ENCODE data around the gene TP53BP2. TPM values are rescaled to one million over a fixed set of nuclear protein-coding genes. Genes with fewer than 3 reads are reported as not detected.

TP53BP2 gene
- total RNA-seq, 1 experiment from 2014 or later = 22.3 TPM

GRCh38 chr1:223765719-223766340 lies 79.9 kb downstream of the TP53BP2 start:
- no peak for DNase-seq
- no peak overlapping the region for H3K4me3 ChIP-seq
- no peaks in the 10 kb centered on the region for H3K27me3 ChIP-seq
- H3K9me3 ChIP-seq = no peaks in the 10 kb centered on the region
- H3K36me3 ChIP-seq = peaks cover 85% of the 10 kb centered on the region

GRCh38 chr1:223765036-223765718 lies 80.6 kb downstream of the TP53BP2 start:
- no peaks in the 10 kb centered on the region for H3K9me3 ChIP-seq
- no peak overlapping the region for H3K4me3 ChIP-seq
- no peaks in the 10 kb centered on the region for H3K27me3 ChIP-seq
- H3K36me3 ChIP-seq = peaks cover 85% of the 10 kb centered on the region
- DNase-seq = no peak

DNA sequence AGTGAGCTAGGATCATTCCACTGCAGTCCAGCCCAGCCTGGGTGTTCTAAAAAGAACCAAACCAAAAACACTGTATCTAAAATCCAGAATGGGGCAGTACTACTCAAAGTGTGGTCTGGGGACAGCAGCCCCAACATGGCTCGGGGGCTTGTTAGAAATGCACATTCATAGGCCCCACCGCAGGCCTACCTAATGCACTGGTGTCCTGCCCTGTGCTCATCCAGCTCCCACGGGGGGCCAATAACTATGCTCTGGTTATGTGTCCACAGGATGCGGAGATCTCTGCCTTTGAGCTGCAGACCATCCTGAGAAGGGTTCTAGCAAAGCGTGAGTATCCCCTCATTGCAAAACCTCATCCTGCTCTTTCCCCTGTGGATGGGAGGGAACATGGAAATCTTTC lies 81.9 kb downstream of the TP53BP2 start:
- no peak for DNase-seq
- Histone ChIP-seq H3K9me3 (no peaks in the 10 kb centered on the region), H3K4me3 (no peak overlapping the region), H3K27me3 (no peaks in the 10 kb centered on the region), H3K36me3 (peaks cover 85% of the 10 kb centered on the region)

- no peaks in the 10 kb centered on the region for H3K9me3 ChIP-seq
- DNase-seq = no peak
- H3K36me3 ChIP-seq = peaks cover 87% of the 10 kb centered on the region
- H3K4me3 ChIP-seq = no peak overlapping the region
- no peaks in the 10 kb centered on the region for H3K27me3 ChIP-seq
Observed at GRCh38 chr1:223763251-223763650, 82.5 kb downstream of the TP53BP2 start.

DNA sequence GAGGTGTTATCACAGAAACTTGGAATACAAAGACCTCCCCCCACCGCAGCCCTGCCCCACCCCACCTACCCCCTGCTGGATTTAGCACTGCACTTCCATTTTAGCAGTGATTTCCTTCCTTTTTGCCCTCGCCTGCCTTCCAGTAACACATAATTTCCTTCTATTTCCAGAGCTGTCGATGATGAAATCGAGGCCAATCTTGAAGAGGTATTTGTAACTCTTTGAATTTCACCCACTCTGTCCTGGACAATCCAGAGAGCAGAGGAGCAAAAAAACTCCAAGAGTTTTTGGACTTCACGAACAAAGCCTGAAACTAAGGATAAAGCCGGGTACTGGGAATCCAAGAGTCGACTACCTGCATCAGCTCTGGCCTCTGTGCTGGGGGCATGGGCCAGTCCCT lies 84.3 kb downstream of the TP53BP2 start:
- H3K27me3 ChIP-seq = no peaks in the 10 kb centered on the region
- H3K9me3 ChIP-seq = no peaks in the 10 kb centered on the region
- peaks cover 95% of the 10 kb centered on the region for H3K36me3 ChIP-seq
- no peak overlapping the region for H3K4me3 ChIP-seq
- DNase-seq = no peak

DNA sequence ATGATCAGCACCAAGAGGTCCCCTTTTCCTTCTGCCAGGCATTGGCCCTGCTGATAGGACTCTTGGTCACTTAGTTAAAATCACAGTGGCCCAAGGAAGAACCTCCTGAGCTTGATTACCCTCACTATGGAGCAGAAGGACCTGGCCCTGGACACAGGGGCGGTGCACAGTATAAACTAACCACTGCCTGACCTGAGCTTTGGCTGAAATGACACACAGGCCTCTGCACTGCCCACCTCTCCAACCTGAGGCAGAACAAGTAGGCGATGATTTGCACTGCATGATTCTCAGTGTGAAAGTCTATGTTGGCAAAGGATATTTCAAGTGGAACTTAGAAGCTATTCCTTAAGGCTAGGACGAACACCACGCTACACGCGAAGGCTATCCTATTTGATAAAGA lies 84.9 kb downstream of the TP53BP2 start:
- no peak overlapping the region for H3K4me3 ChIP-seq
- H3K36me3 ChIP-seq = peaks cover 90% of the 10 kb centered on the region
- no peak for DNase-seq
- no peaks in the 10 kb centered on the region for H3K27me3 ChIP-seq
- H3K9me3 ChIP-seq = no peaks in the 10 kb centered on the region

- Histone ChIP-seq H3K36me3 (peaks cover 90% of the 10 kb centered on the region), H3K27me3 (no peaks in the 10 kb centered on the region), H3K4me3 (no peak overlapping the region), H3K9me3 (no peaks in the 10 kb centered on the region)
- no peak for DNase-seq
Observed at GRCh38 chr1:223759273-223759672, 86.5 kb downstream of the TP53BP2 start.

DNA sequence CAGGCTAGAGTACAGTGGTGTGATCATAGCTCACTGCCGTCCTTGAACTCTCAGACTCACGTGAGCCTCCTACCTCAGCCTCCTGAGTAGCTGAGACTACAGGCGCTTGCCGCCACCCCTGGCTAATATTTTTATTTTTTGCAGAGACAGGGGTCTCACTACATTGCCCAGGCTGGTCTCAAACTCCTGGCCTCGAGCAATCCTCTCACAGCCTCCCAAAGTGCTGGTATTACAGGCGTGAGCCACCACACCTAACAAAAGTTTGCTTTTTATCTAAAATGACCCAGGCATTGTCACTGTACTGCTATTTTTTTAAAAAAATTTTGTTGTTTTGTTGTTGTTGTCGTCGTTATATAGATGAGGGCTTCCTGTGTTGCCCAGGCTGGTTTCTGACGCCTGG lies 87.0 kb downstream of the TP53BP2 start:
- peaks cover 90% of the 10 kb centered on the region for H3K36me3 ChIP-seq
- H3K9me3 ChIP-seq = no peaks in the 10 kb centered on the region
- no peak overlapping the region for H3K4me3 ChIP-seq
- DNase-seq = no peak
- no peaks in the 10 kb centered on the region for H3K27me3 ChIP-seq

DNA sequence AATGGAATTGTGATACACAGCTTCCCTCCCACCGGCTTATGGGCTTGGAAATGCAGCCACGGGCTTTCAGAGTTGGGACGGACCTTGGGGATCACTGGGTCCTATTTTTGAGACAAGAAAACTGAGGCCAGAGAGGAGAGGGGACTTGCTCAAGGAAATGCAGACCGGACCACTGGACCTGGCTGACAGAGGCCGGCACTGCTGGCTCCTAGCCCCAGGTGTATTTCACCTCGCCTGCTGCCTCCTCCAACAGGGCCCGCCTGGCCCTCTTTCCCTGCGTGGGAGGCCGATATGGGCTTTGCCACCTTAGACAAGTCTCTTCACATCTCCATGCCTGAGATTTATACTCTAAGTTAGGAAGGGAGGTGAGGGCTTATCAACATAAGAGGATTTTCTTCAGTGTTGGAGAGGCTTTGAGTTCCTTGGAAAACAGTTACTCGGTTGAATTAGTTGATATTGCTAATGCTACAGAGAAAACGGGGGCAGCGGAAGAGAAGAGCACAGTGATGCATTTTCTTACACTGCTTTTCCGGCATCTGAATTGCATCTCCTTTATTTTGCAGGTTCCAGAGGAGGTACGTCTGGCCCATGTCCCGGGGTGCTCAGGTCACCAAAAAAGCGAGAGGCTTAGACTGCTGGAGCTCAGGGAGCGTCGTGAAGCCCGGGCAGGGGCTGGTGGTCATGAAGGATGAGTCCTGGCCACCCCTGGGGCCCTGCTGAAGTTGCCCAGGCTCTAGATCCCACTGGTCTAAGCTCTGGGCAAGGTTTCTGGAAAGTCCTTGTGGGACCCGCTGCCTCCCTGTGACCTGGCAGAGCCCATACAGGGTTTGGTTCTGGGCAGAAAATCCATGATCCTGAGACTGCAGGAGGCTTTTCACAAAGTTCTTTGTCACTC lies 88.7 kb downstream of the TP53BP2 start:
- DNase-seq = no peak
- H3K36me3 ChIP-seq = peaks cover 92% of the 10 kb centered on the region
- H3K4me3 ChIP-seq = no peak overlapping the region
- no peaks in the 10 kb centered on the region for H3K9me3 ChIP-seq
- no peaks in the 10 kb centered on the region for H3K27me3 ChIP-seq

- Histone ChIP-seq H3K36me3 (peaks cover 92% of the 10 kb centered on the region), H3K27me3 (no peaks in the 10 kb centered on the region), H3K9me3 (no peaks in the 10 kb centered on the region), H3K4me3 (no peak overlapping the region)
- no peak for DNase-seq
Observed at GRCh38 chr1:223755992-223756775, 89.6 kb downstream of the TP53BP2 start.

GRCh38 chr1:223755432-223755792 lies 90.3 kb downstream of the TP53BP2 start:
- Histone ChIP-seq H3K27me3 (no peaks in the 10 kb centered on the region), H3K9me3 (no peaks in the 10 kb centered on the region), H3K36me3 (peaks cover 92% of the 10 kb centered on the region), H3K4me3 (no peak overlapping the region)
- no peak for DNase-seq

GRCh38 chr1:223754681-223755431 lies 90.9 kb downstream of the TP53BP2 start:
- peaks cover 92% of the 10 kb centered on the region for H3K36me3 ChIP-seq

GRCh38 chr1:223752721-223753515 lies 92.8 kb downstream of the TP53BP2 start:
- peaks cover 92% of the 10 kb centered on the region for H3K36me3 ChIP-seq
- DNase-seq = no peak
- H3K9me3 ChIP-seq = no peaks in the 10 kb centered on the region

More at GRCh38 chr1:223754681-223755431, 90.9 kb downstream of the TP53BP2 start:
- Histone ChIP-seq H3K27me3 (no peaks in the 10 kb centered on the region), H3K4me3 (no peak overlapping the region), H3K9me3 (no peaks in the 10 kb centered on the region)
- no peak for DNase-seq

GRCh38 chr1:223751696-223752095 lies 94.1 kb downstream of the TP53BP2 start:
- Histone ChIP-seq H3K9me3 (no peaks in the 10 kb centered on the region), H3K36me3 (peaks cover 95% of the 10 kb centered on the region)
- DNase-seq = no peak

More at GRCh38 chr1:223752721-223753515, 92.8 kb downstream of the TP53BP2 start:
- H3K27me3 ChIP-seq = no peaks in the 10 kb centered on the region
- no peak overlapping the region for H3K4me3 ChIP-seq

More at GRCh38 chr1:223751696-223752095, 94.1 kb downstream of the TP53BP2 start:
- Histone ChIP-seq H3K27me3 (no peaks in the 10 kb centered on the region), H3K4me3 (no peak overlapping the region)
